ENCODE results near the gene FBXO4. TPM values are rescaled to one million over a fixed set of nuclear protein-coding genes. Genes with fewer than 3 reads are reported as not detected.

The FBXO4 gene
- total and polyA plus RNA-seq, 2 experiments from 2014 or later, result 12.1 to 15.9 TPM

DNA sequence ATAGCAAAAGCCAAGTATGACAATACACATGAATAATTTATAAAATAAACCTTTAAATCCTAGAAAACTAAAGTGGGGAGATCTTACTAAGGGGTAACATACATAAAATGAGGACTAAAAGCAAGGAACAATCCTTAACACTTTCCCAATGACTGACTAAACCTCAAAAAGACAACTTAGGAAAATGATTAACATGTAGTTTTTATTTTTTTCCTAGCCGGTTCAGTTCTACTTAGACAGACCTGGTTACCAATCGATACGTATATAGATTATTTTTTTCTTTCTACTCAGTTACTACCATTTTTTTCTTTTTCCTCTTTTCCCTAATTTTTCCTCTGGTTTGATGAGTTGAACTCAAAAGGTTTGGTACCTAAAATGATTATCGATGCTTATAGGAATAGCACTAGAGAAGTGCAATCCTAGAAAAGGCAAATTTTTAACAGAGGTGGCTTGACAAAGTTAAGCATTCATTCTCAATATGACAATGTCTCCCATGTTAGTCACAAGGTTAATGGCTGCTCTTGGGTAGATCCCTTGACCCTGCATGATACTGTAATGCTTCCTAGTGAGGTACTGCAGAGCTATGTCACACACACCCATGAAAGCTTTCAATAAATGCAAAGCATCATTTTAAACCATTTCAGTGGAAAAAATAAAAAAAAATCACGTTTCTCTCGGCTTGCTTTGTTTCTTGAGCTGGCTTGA is 41.5 kb downstream of the FBXO4 start:
- Histone ChIP-seq H3K27me3 (replicated peaks; ENCODE audit: insufficient read depth) (no peaks in the 10 kb centered on the region), H3K27ac (no peak overlapping the region), H3K9ac (no peak overlapping the region), H3K4me1 (ENCODE audit: insufficient read depth) (no peaks in the 10 kb centered on the region), H3K4me2 (ENCODE audit: unreplicated experiment) (no peak overlapping the region), H3F3A (ENCODE audit: insufficient read depth) (no peaks in the 10 kb centered on the region), H3K36me3 (ENCODE audit: low read depth) (no peaks in the 10 kb centered on the region), H3K4me3 (no peak overlapping the region), H3K9me2 (ENCODE audit: insufficient read depth) (no peaks in the 10 kb centered on the region), H3K79me2 (ENCODE audit: insufficient read depth) (no peaks in the 10 kb centered on the region), H2AFZ (no peak overlapping the region), H4K20me1 (ENCODE audit: insufficient read depth) (no peaks in the 10 kb centered on the region), H3K9me3 (ENCODE audit: low read depth) (no peaks in the 10 kb centered on the region)
- DNase-seq, result no peak
- WGBS, 2 experiments (ENCODE audit: low coverage in 1 of 2, low lambda C conversion rate in 2 of 2, missing lambda C conversion rate in 2 of 2), result 59 to 62% methylated on average over 6 of the region's 6 CpGs
- no peak for TF ChIP-seq EZH2 (IDR thresholded peaks at IDR 0.05; ENCODE audit: insufficient read depth, poor library complexity, severe bottlenecking)
- TF ChIP-seq EZH2phosphoT487 (IDR thresholded peaks at IDR 0.05; ENCODE audit: insufficient read depth, low read depth), result no peak
- in situ Hi-C loops (cut with MboI), result no loop called here

DNA sequence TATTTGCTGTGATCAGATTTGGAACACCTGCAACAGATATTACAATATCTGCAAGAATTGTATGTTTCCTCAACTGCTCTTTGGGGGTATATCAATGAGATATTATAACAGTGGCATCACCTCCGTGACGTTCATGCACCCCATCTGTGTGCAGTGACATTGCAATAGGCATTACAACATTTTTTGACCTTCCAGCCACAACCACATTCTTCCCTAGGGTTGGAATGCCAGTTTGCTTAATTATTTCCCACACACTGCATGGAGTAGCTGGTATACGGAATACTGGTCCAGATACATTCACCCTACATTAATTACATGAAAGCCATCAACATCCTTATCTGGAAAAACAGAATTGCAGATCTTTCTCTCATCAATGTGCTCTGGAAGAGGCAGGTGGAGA is 42.3 kb downstream of the FBXO4 start:
- no peaks in the 10 kb centered on the region for H3K9me3 ChIP-seq (ENCODE audit: low read depth)
- H3K79me2 ChIP-seq (ENCODE audit: insufficient read depth), result no peaks in the 10 kb centered on the region
- no peak overlapping the region for H3K9ac ChIP-seq
- TF ChIP-seq EZH2 (IDR thresholded peaks at IDR 0.05; ENCODE audit: insufficient read depth, poor library complexity, severe bottlenecking), result no peak
- no peak for TF ChIP-seq EZH2phosphoT487 (IDR thresholded peaks at IDR 0.05; ENCODE audit: insufficient read depth, low read depth)
- in situ Hi-C loops (cut with MboI), result no loop called here
- WGBS, 2 experiments (ENCODE audit: low coverage in 1 of 2, low lambda C conversion rate in 2 of 2, missing lambda C conversion rate in 2 of 2), result 33 to 38% methylated on average over 3 of the region's 3 CpGs
- H3K36me3 ChIP-seq (ENCODE audit: low read depth), result no peaks in the 10 kb centered on the region
- no peaks in the 10 kb centered on the region for H3K9me2 ChIP-seq (ENCODE audit: insufficient read depth)
- H3K4me2 ChIP-seq (ENCODE audit: unreplicated experiment), result no peak overlapping the region
- no peak for DNase-seq
- no peak overlapping the region for H3K4me3 ChIP-seq
- H3K4me1 ChIP-seq (ENCODE audit: insufficient read depth), result no peaks in the 10 kb centered on the region
- H3K27me3 ChIP-seq (replicated peaks; ENCODE audit: insufficient read depth), result no peaks in the 10 kb centered on the region
- H3K27ac ChIP-seq, result no peak overlapping the region
- H2AFZ ChIP-seq, result no peak overlapping the region
- no peaks in the 10 kb centered on the region for H3F3A ChIP-seq (ENCODE audit: insufficient read depth)
- no peaks in the 10 kb centered on the region for H4K20me1 ChIP-seq (ENCODE audit: insufficient read depth)

DNA sequence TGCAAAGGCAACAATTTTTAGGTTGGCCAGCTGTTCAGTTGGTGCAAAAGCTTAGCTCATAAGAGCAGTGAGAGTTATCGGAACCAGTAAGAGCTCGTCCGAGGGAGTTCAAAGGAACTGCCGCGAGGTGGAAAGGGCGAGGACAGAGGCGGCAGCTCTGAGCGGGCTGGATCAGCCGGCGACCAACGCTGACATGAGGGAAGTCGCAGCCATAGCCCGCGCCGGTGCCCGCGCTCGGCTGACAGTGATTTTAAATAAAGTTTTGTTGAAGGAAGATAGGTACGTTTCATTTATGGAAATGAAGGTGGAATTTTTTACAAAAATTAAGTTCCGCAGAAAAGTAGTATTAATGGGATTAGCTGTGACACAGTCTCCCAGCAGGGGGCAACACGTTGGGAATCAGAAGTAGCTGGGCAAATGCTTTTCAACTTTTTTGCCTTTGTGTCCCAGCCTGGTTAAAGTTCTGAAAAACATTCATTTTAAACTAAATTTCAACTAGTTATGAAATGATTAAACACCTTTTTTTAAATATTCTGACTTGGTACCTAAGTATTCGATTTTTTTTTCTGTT is 43.2 kb downstream of the FBXO4 start:
- DNase-seq, result no peak
- Histone ChIP-seq H3K9me2 (ENCODE audit: insufficient read depth) (no peaks in the 10 kb centered on the region), H2AFZ (no peak overlapping the region), H3K9me3 (ENCODE audit: low read depth) (no peaks in the 10 kb centered on the region), H3K4me2 (ENCODE audit: unreplicated experiment) (no peak overlapping the region), H3K79me2 (ENCODE audit: insufficient read depth) (no peaks in the 10 kb centered on the region), H3K36me3 (ENCODE audit: low read depth) (no peaks in the 10 kb centered on the region), H3K27ac (no peak overlapping the region), H3K4me3 (no peak overlapping the region), H3F3A (ENCODE audit: insufficient read depth) (no peaks in the 10 kb centered on the region), H3K9ac (no peak overlapping the region), H3K27me3 (replicated peaks; ENCODE audit: insufficient read depth) (no peaks in the 10 kb centered on the region), H3K4me1 (ENCODE audit: insufficient read depth) (no peaks in the 10 kb centered on the region), H4K20me1 (ENCODE audit: insufficient read depth) (no peaks in the 10 kb centered on the region)
- WGBS, 2 experiments (ENCODE audit: low coverage in 1 of 2, low lambda C conversion rate in 2 of 2, missing lambda C conversion rate in 2 of 2), result 76 to 84% methylated on average over 22 of the region's 22 CpGs
- TF ChIP-seq EZH2phosphoT487 (IDR thresholded peaks at IDR 0.05; ENCODE audit: insufficient read depth, low read depth), result no peak
- no peak for TF ChIP-seq EZH2 (IDR thresholded peaks at IDR 0.05; ENCODE audit: insufficient read depth, poor library complexity, severe bottlenecking)
- in situ Hi-C loops (cut with MboI), result no loop called here

DNA sequence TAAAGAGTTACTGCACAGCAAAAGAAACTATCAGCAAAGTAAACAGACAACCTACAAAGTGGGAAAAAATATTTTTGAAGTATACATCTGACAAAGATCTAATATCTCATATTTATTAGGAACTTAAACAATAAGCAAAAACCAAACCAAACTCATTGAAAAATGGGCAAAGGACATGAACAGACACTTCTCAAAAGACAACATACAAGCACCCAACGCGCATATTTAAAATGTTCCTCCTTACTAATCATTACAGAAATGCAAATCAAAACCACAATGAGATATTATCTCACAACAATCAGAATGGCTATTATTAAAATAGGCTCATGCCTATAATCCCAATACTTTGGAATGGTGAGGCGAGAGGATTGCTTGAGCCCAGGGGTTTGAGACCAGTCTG is 48.0 kb downstream of the FBXO4 start:
- Histone ChIP-seq H3F3A (ENCODE audit: insufficient read depth) (no peaks in the 10 kb centered on the region), H3K27me3 (replicated peaks; ENCODE audit: insufficient read depth) (no peaks in the 10 kb centered on the region), H3K27ac (no peak overlapping the region), H2AFZ (no peak overlapping the region), H3K4me2 (ENCODE audit: unreplicated experiment) (no peak overlapping the region), H3K9me2 (ENCODE audit: insufficient read depth) (no peaks in the 10 kb centered on the region), H4K20me1 (ENCODE audit: insufficient read depth) (no peaks in the 10 kb centered on the region), H3K4me1 (ENCODE audit: insufficient read depth) (no peaks in the 10 kb centered on the region), H3K4me3 (no peak overlapping the region), H3K9me3 (ENCODE audit: low read depth) (no peaks in the 10 kb centered on the region), H3K36me3 (ENCODE audit: low read depth) (no peaks in the 10 kb centered on the region), H3K9ac (no peak overlapping the region), H3K79me2 (ENCODE audit: insufficient read depth) (no peaks in the 10 kb centered on the region)
- DNase-seq, result no peak
- TF ChIP-seq EZH2phosphoT487 (IDR thresholded peaks at IDR 0.05; ENCODE audit: insufficient read depth, low read depth) (no peak), EZH2 (IDR thresholded peaks at IDR 0.05; ENCODE audit: insufficient read depth, poor library complexity, severe bottlenecking) (no peak)
- in situ Hi-C loops (cut with MboI), result no loop called here
- WGBS, 2 experiments (ENCODE audit: low coverage in 1 of 2, low lambda C conversion rate in 2 of 2, missing lambda C conversion rate in 2 of 2), result 72 to 80% methylated on average over 3 of the region's 3 CpGs
